GM12874 (cell line): ENCODE data around the gene PTDSS2.

Experiments
- CTCF ChIP-seq: IDR thresholded peaks from 2 replicates; pipeline ENCODE4 v1.5.1; 2011; ENCODE audit warnings: low read depth, mild to moderate bottlenecking, control low read depth, low read length, moderate library complexity; ENCODE audit not compliant: insufficient read depth

Gene PTDSS2

GRCh38 chr11:488579-488978 lies 38.5 kb downstream of the PTDSS2 start:
- TF ChIP-seq CTCF = no peak

DNA sequence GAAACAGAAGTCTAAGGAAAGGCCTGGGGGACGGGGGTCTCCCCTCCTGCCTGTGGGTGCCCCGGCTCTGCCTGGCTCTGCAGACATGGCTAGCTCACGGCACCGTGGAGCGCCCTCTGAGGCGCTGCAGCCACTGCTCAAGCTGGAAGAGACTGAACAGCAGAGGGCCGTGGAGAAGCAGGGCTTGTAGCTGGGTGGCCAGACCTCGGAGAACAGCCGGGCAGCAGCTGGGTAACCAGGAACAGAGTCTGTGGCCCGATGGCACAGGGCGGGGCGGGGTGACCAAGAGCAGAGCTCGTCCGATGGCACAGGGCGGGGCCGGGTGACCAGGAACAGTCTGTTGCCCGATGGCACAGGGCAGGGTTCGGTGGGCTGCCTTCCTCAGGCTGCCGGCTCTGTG lies 38.9 kb downstream of the PTDSS2 start:
- TF ChIP-seq CTCF = no peak

- no peak for TF ChIP-seq CTCF
These were observed 39.6 kb downstream of the PTDSS2 start for GRCh38 chr11:489610-490185.

- no peak for TF ChIP-seq CTCF
These were observed 40.3 kb downstream of the PTDSS2 start for GRCh38 chr11:490186-490929.

GRCh38 chr11:490930-491260 lies 40.8 kb downstream of the PTDSS2 start:
- TF ChIP-seq CTCF = no peak

- TF ChIP-seq CTCF = no peak
These were observed 41.3 kb downstream of the PTDSS2 start for GRCh38 chr11:491358-491757.

GRCh38 chr11:492427-493226 lies 42.5 kb downstream of the PTDSS2 start:
- TF ChIP-seq CTCF = no peak
